Measurements from ENCODE around the gene GPR35.
"Not testable (repeated sequence)": the region's sequence is repeated elsewhere in the genome, so short reads cannot be mapped to it uniquely, and the experiment has no call there.

- not testable (repeated sequence) for TF ChIP-seq CTCF (IDR thresholded peaks at IDR 0.05); POLR2AphosphoS5 (IDR thresholded peaks at IDR 0.05); EP300 (IDR thresholded peaks at IDR 0.05; ENCODE audit: low read depth); POLR2A (IDR thresholded peaks at IDR 0.05)
These were observed 53.6 kb downstream of the GPR35 start for GRCh38 chr2:240678909-240679308.
